Smooth muscle cell (in vitro differentiated cells): ENCODE measurements around the gene ARID1B. TPM values are rescaled to one million over a fixed set of nuclear protein-coding genes. Genes with fewer than 3 reads are reported as not detected.

Experiments
- DNase-seq: peaks from one replicate; lab custom pipeline; 2025; ENCODE audit not compliant: unreplicated experiment; lab: John Stamatoyannopoulos, UW
- H2AFZ ChIP-seq: fragments of 200-600 bp; sonication (generic); 2 replicates; pipeline ENCODE4 v1.6.0; 2016; ENCODE audit warnings: antibody characterized with exemption, low read depth, mild to moderate bottlenecking
- H3F3A ChIP-seq: fragments of 200-600 bp; sonication (generic); 2 replicates; pipeline ENCODE4 v1.6.0; 2017; ENCODE audit warnings: antibody characterized with exemption, low read depth
- H3K27ac ChIP-seq: fragments of 200-600 bp; sonication (generic); 2 replicates; pipeline ENCODE4 v1.5.1; 2016; ENCODE audit warnings: low read depth, mild to moderate bottlenecking
- H3K27me3 ChIP-seq: fragments of 200-600 bp; sonication (generic); 2 replicates; pipeline ENCODE4 v1.6.1; 2016; ENCODE audit warnings: low read depth, mild to moderate bottlenecking
- H3K36me3 ChIP-seq: fragments of 200-600 bp; sonication (generic); 2 replicates; pipeline ENCODE4 v1.5.1; 2016; ENCODE audit warnings: low read depth
- H3K4me1 ChIP-seq: fragments of 200-600 bp; sonication (generic); 2 replicates; pipeline ENCODE4 v1.5.1; 2016; ENCODE audit warnings: low read depth
- H3K4me2 ChIP-seq: fragments of 200-600 bp; sonication (generic); 2 replicates; pipeline ENCODE4 v1.6.0; 2016; ENCODE audit warnings: mild to moderate bottlenecking
- H3K4me3 ChIP-seq: fragments of 200-600 bp; sonication (generic); 2 replicates; pipeline ENCODE4 v1.5.1; 2016; ENCODE audit warnings: mild to moderate bottlenecking
- H3K79me2 ChIP-seq: fragments of 200-600 bp; sonication (generic); 2 replicates; pipeline ENCODE4 v1.6.0; 2016; ENCODE audit warnings: low read depth, mild to moderate bottlenecking
- H3K9ac ChIP-seq: fragments of 200-600 bp; sonication (generic); 2 replicates; pipeline ENCODE4 v1.6.0; 2016; ENCODE audit warnings: low read depth
- H3K9me3 ChIP-seq: fragments of 200-600 bp; sonication (generic); replicated peaks from 2 replicates; pipeline ENCODE4 v1.5.1; 2016; ENCODE audit warnings: low read depth
- H4K20me1 ChIP-seq: fragments of 200-600 bp; sonication (generic); 2 replicates; pipeline ENCODE4 v1.6.0; 2016; ENCODE audit warnings: low read depth
- WGBS: methylation state at CpG from one replicate; pipeline ENCODE4 v1.1.7; 2016; ENCODE audit warnings: low lambda C conversion rate; 5-methylcytosine and 5-hydroxymethylcytosine counted together
- polyA plus RNA-seq: library from polyadenylated mRNA; unstranded; fragments of >200 nt; fragmentation: Nextera tagmentation; extraction: Ambion mirVana; gene quantifications from 2 replicates; pipeline ENCODE4 v1.2.1, GENCODE V29; 2016
- total RNA-seq: library from RNA; depleted of rRNA; stranded (reverse); fragments of >200 nt; gene quantifications from 2 replicates; pipeline ENCODE4 v1.2.3, GENCODE V29; 2014
- TF ChIP-seq, protein P1 (sequence below): fragments of 200-600 bp; sonication (generic); IDR thresholded peaks from 2 replicates; pipeline ENCODE4 v1.5.1; 2017; ENCODE audit warnings: borderline replicate concordance, mild to moderate bottlenecking, antibody characterized with exemption; ENCODE audit not compliant: insufficient read depth, poor library complexity, severe bottlenecking

Gene ARID1B
- total and polyA plus RNA-seq, 2 experiments from 2014 or later: 30.1 to 65.4 TPM

DNA sequence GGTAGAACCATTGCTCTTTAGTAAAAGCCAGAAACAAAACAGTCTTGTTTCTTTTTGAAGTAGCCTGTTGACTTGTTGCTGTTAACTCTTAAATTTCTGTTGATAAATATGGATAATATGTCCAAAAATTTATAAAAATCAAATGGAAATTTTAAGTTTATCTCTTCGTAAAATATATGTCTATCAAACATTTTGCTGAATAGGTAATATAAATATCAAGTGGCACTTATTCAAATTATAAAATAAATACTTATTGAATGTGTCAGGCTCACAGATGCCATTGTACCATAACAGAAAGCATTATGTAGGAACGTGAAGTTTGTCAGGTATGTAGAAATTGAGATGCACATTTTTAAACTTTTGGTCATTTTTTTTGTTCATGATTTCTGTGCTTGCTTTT is 216.5 kb downstream of the ARID1B start:
- no peak overlapping the region for H3K9ac ChIP-seq
- H3K4me1 ChIP-seq: peaks cover 27% of the 10 kb centered on the region
- no peak for DNase-seq
- H3K36me3 ChIP-seq: no peaks in the 10 kb centered on the region
- peaks cover 11% of the 10 kb centered on the region for H3F3A ChIP-seq
- H2AFZ ChIP-seq: no peak overlapping the region
- H3K9me3 ChIP-seq: no peaks in the 10 kb centered on the region
- TF ChIP-seq, protein P1, sequence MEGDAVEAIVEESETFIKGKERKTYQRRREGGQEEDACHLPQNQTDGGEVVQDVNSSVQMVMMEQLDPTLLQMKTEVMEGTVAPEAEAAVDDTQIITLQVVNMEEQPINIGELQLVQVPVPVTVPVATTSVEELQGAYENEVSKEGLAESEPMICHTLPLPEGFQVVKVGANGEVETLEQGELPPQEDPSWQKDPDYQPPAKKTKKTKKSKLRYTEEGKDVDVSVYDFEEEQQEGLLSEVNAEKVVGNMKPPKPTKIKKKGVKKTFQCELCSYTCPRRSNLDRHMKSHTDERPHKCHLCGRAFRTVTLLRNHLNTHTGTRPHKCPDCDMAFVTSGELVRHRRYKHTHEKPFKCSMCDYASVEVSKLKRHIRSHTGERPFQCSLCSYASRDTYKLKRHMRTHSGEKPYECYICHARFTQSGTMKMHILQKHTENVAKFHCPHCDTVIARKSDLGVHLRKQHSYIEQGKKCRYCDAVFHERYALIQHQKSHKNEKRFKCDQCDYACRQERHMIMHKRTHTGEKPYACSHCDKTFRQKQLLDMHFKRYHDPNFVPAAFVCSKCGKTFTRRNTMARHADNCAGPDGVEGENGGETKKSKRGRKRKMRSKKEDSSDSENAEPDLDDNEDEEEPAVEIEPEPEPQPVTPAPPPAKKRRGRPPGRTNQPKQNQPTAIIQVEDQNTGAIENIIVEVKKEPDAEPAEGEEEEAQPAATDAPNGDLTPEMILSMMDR: no peak
- H3K4me2 ChIP-seq: peak overlapping the region; percentile 52
- H3K4me3 ChIP-seq: no peak overlapping the region
- H3K27me3 ChIP-seq: no peaks in the 10 kb centered on the region
- peaks cover 97% of the 10 kb centered on the region for H3K79me2 ChIP-seq
- WGBS: 89% methylated on average over 2 of the region's 2 CpGs
- peak overlapping the region; percentile 82 for H3K27ac ChIP-seq
- peaks cover 97% of the 10 kb centered on the region for H4K20me1 ChIP-seq

DNA sequence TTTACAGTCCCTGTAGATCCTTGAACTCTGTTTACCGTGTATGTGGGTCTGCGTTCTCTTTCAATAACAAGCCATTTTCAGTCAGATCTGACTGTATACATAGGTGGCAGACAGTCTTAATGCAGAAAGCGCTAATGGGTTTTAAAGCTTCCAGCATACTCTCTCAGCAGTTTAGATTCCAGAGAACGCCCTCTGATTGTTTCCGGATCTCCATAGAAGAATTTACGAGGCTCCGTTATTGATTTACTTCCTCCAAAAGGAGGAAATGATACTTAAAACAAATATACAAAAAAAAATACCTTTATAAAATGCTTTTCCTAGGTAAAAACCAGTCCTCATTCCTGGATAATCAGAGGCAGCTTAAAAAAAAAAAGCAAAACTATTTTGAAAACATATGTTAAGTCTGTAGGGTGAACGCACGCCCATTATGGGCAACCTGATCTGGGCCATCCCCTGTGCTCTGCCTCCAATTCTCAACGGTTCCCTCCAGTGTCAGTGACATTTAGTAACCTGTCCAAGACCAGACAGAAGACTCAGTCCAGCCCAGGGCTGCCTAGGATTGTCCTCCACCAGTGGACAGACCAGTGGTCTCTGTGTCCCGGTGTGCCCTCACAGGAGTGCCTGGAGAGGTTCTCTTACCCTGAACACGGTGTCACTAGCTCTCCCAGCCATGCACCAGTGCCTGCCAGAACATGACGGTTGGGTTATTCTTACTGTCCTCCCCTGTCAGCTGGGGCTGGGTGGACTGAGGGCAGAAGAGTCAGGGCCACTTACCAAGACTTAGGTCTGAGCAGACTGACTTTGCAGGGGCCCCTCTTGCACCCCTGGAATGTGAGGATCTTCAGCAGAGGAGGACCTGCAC is 217.3 kb downstream of the ARID1B start:
- peaks cover 97% of the 10 kb centered on the region for H3K79me2 ChIP-seq
- peaks cover 11% of the 10 kb centered on the region for H3F3A ChIP-seq
- peak overlapping the region; percentile 1 for H3K4me3 ChIP-seq
- H3K27me3 ChIP-seq: no peaks in the 10 kb centered on the region
- no peaks in the 10 kb centered on the region for H3K36me3 ChIP-seq
- peaks cover 97% of the 10 kb centered on the region for H4K20me1 ChIP-seq
- H3K27ac ChIP-seq: peak overlapping the region; percentile 82
- peak overlapping the region; percentile 52 for H3K4me2 ChIP-seq
- H2AFZ ChIP-seq: no peak overlapping the region
- no peak overlapping the region for H3K9ac ChIP-seq
- H3K4me1 ChIP-seq: peaks cover 27% of the 10 kb centered on the region
- TF ChIP-seq, protein P1: no peak
- H3K9me3 ChIP-seq: no peaks in the 10 kb centered on the region
- DNase-seq: no peak
- 50% methylated on average over 13 of the region's 13 CpGs for WGBS

DNA sequence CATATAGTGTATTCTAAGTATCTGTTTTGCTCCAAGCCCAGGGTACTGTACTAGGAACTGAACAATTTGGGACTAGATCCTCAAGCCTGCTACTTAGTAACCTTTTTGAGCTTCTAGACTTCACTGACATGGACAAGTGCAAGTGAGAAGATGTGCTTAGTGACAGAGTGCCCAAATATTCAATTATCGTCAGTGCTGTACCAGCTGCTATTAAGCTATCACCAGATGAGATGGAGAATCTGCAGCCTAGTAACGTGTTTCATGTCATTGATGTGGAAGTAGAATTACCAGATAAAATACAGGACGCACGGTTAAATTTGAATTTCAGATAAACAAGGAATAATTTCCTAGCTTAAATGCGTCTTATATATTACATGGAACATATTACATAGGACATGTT is 218.3 kb downstream of the ARID1B start:
- peaks cover 98% of the 10 kb centered on the region for H3K79me2 ChIP-seq
- no peak overlapping the region for H3K4me3 ChIP-seq
- TF ChIP-seq, protein P1: no peak
- H3K4me2 ChIP-seq: no peak overlapping the region
- DNase-seq: no peak
- H3F3A ChIP-seq: peaks cover 11% of the 10 kb centered on the region
- WGBS: 91% methylated on average over 5 of the region's 5 CpGs
- H3K27ac ChIP-seq: no peak overlapping the region
- H3K27me3 ChIP-seq: no peaks in the 10 kb centered on the region
- no peaks in the 10 kb centered on the region for H3K9me3 ChIP-seq
- H3K4me1 ChIP-seq: peaks cover 27% of the 10 kb centered on the region
- H2AFZ ChIP-seq: no peak overlapping the region
- H4K20me1 ChIP-seq: peaks cover 97% of the 10 kb centered on the region
- H3K9ac ChIP-seq: no peak overlapping the region
- no peaks in the 10 kb centered on the region for H3K36me3 ChIP-seq
